K562 (cell line): ENCODE data around the gene ANKRD65. TPM values are rescaled to one million over a fixed set of nuclear protein-coding genes. Genes with fewer than 3 reads are reported as not detected.

Experiments used
- CEBPG ChIP-seq, 3 experiments: fragments of 200-800 bp in 1 of 3; sonication (Bioruptor generic) in 1 of 3; sonication (generic) in 1 of 3; formaldehyde crosslinking in 1 of 3; IDR thresholded peaks in 2 of 3; conservative IDR thresholded peaks in 1 of 3; 2 replicates each; pipeline versions ENCODE4 v1.6.1 to v1.8.0; 2016 to 2022; ENCODE audit warnings: missing compliant biosample characterization in 2 of 3, missing genetic modification characterization in 2 of 3, mild to moderate bottlenecking in 1 of 3, missing genetic modification reagents in 1 of 3
- COPS2 ChIP-seq: fragments of 450-650 bp; conservative IDR thresholded peaks from 2 replicates; pipeline ENCODE4 v1.6.1; 2016; ENCODE audit warnings: mild to moderate bottlenecking, moderate library complexity
- ESRRB ChIP-seq: fragments of 250-450 bp; sonication (Bioruptor Pico); IDR thresholded peaks from 2 replicates; pipeline ENCODE4 v1.5.0; 2020; ENCODE audit warnings: mild to moderate bottlenecking, moderate library complexity, borderline replicate concordance
- KLF13 ChIP-seq: fragments of 450-650 bp; IDR thresholded peaks from 2 replicates; pipeline ENCODE4 v1.6.1; 2016; ENCODE audit warnings: missing genetic modification characterization, low read depth, mild to moderate bottlenecking, missing compliant biosample characterization, moderate library complexity, borderline replicate concordance
- MED1 ChIP-seq: sonication (generic); formaldehyde crosslinking; IDR thresholded peaks from 2 replicates; pipeline ENCODE4 v1.8.1; 2023; ENCODE audit warnings: missing genetic modification reagents, borderline replicate concordance
- NCOA2 ChIP-seq, 2 experiments: fragments of 450-650 bp; IDR thresholded peaks; 2 replicates each; pipeline ENCODE4 v1.6.1; 2018; ENCODE audit warnings: mild to moderate bottlenecking in 2 of 2, moderate library complexity in 1 of 2; ENCODE audit not compliant: partially characterized antibody in 2 of 2
- PHF20 ChIP-seq: fragments of 450-650 bp; IDR thresholded peaks from 2 replicates; pipeline ENCODE4 v1.6.1; 2018; ENCODE audit not compliant: partially characterized antibody
- PYGO2 ChIP-seq: fragments of 450-650 bp; IDR thresholded peaks from 2 replicates; pipeline ENCODE4 v1.6.1; 2016; ENCODE audit warnings: mild to moderate bottlenecking, missing genetic modification characterization, moderate library complexity, missing compliant biosample characterization
- SRSF3 ChIP-seq: fragments of 200-400 bp; formaldehyde crosslinking; IDR thresholded peaks from 2 replicates; pipeline ENCODE4 v1.6.1; 2016; ENCODE audit warnings: mild to moderate bottlenecking, low read length, moderate library complexity; ENCODE audit not compliant: insufficient read depth
- STAT6 ChIP-seq: sonication (generic); formaldehyde crosslinking; IDR thresholded peaks from 2 replicates; pipeline ENCODE4 v1.8.1; 2023; ENCODE audit warnings: mild to moderate bottlenecking, missing genetic modification reagents
- THRAP3 ChIP-seq: fragments of 450-650 bp; IDR thresholded peaks from 2 replicates; pipeline ENCODE4 v1.6.1; 2016; ENCODE audit warnings: mild to moderate bottlenecking, inconsistent platforms, borderline replicate concordance
- ZBTB9 ChIP-seq: fragments of 450-650 bp; formaldehyde crosslinking; IDR thresholded peaks from 2 replicates; pipeline ENCODE4 v1.4.0; 2020; ENCODE audit warnings: mild to moderate bottlenecking, moderate library complexity
- ZFP30 ChIP-seq: fragments of 250-450 bp; sonication (Bioruptor Pico); IDR thresholded peaks from 2 replicates; pipeline ENCODE4 v1.8.0; 2022; ENCODE audit warnings: moderate library complexity, mild to moderate bottlenecking, inconsistent platforms, borderline replicate concordance
- ZNF217 ChIP-seq: sonication (generic); formaldehyde crosslinking; IDR thresholded peaks from 2 replicates; pipeline ENCODE4 v1.8.0; 2022; ENCODE audit warnings: mild to moderate bottlenecking, missing genetic modification reagents
- ZNF347 ChIP-seq: fragments of 450-650 bp; formaldehyde crosslinking; IDR thresholded peaks from 2 replicates; pipeline ENCODE4 v1.4.0; 2020; ENCODE audit warnings: low read depth, mild to moderate bottlenecking, moderate library complexity
- ZNF583 ChIP-seq: fragments of 250-450 bp; sonication (Bioruptor Pico); IDR thresholded peaks from 2 replicates; pipeline ENCODE4 v1.4.0; 2020
- polyA plus RNA-seq, 8 experiments: library from polyadenylated mRNA; depleted of rRNA in 4 of 8; stranded (reverse) in 5 of 8; unstranded in 3 of 8; fragments of >200 nt; fragmentation: Nextera tagmentation in 2 of 8; fragmentation: Illumina TruSeq in 1 of 8; extraction: Ambion mirVana in 2 of 8; extraction: Trizol in 1 of 8; gene quantifications; 2 replicates each; pipeline versions ENCODE4 v1.2.1 to v1.2.3, GENCODE V29; 2011 to 2014; ENCODE audit warnings: inconsistent platforms in 1 of 8, missing spikeins in 1 of 8
- total RNA-seq, 7 experiments: library from RNA; depleted of rRNA in 6 of 7; stranded (reverse); fragments of >200 nt in 6 of 7; fragmentation: Illumina TruSeq in 2 of 7; extraction: Trizol in 2 of 7; gene quantifications; 2 replicates each; pipeline versions ENCODE4 v1.2.1 to v1.2.3, GENCODE V29; 2011 to 2021; ENCODE audit warnings: low replicate concordance in 1 of 7
- TF ChIP-seq, protein P1 (sequence below): fragments of 250-450 bp; sonication (Bioruptor Pico); IDR thresholded peaks from 2 replicates; pipeline ENCODE4 v1.4.0; 2020; ENCODE audit warnings: mild to moderate bottlenecking, moderate library complexity
- TF ChIP-seq, protein P2 (sequence below): fragments of 450-650 bp; IDR thresholded peaks from 2 replicates; pipeline ENCODE4 v1.6.1; 2016; ENCODE audit warnings: missing biosample characterization, missing genetic modification characterization

ANKRD65 gene
- total and polyA plus RNA-seq, 9 of the 15 experiments (the other 6 are each of a cell fraction or from before 2014, with no cell fraction given), result not detected

- no peak; the same call in 1 of the 2 replicates for TF ChIP-seq STAT6 (CRISPR knock-in tag)
- TF ChIP-seq KLF13 (tag), result peak; percentile 90
- no peak for TF ChIP-seq ZNF583 (CRISPR knock-in tag)
- TF ChIP-seq NCOA2 (IDR thresholded peaks at IDR 0.05; ENCODE audit: partially characterized antibody in 2 of 2), result no peak
- TF ChIP-seq ZNF347 (CRISPR knock-in tag), result no peak
- TF ChIP-seq THRAP3, result no peak
- no peak for TF ChIP-seq CEBPG (CRISPR knock-in tag; IDR thresholded peaks at IDR 0.05)
- no peak for TF ChIP-seq CEBPG (tag; conservative IDR thresholded peaks at IDR 0.05 in 1 of 2, IDR thresholded peaks at IDR 0.05 in 1 of 2)
- no peak for TF ChIP-seq ZFP30
- TF ChIP-seq, protein P1, sequence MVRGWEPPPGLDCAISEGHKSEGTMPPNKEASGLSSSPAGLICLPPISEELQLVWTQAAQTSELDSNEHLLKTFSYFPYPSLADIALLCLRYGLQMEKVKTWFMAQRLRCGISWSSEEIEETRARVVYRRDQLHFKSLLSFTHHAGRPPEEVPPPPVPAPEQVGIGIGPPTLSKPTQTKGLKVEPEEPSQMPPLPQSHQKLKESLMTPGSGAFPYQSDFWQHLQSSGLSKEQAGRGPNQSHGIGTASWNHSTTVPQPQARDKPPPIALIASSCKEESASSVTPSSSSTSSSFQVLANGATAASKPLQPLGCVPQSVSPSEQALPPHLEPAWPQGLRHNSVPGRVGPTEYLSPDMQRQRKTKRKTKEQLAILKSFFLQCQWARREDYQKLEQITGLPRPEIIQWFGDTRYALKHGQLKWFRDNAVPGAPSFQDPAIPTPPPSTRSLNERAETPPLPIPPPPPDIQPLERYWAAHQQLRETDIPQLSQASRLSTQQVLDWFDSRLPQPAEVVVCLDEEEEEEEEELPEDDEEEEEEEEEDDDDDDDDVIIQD, result no peak
- TF ChIP-seq PYGO2 (tag), result no peak
- TF ChIP-seq COPS2, result no peak
- no peak for TF ChIP-seq ZBTB9 (CRISPR knock-in tag)
- TF ChIP-seq, protein P2, sequence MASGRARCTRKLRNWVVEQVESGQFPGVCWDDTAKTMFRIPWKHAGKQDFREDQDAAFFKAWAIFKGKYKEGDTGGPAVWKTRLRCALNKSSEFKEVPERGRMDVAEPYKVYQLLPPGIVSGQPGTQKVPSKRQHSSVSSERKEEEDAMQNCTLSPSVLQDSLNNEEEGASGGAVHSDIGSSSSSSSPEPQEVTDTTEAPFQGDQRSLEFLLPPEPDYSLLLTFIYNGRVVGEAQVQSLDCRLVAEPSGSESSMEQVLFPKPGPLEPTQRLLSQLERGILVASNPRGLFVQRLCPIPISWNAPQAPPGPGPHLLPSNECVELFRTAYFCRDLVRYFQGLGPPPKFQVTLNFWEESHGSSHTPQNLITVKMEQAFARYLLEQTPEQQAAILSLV (tag), result no peak
- TF ChIP-seq PHF20, result no peak
- TF ChIP-seq SRSF3, result no peak
- TF ChIP-seq MED1, result no peak
- no peak for TF ChIP-seq ZNF217
- TF ChIP-seq ESRRB (CRISPR knock-in tag), result no peak
Observed at GRCh38 chr1:1435106-1435903, 14.2 kb upstream of the ANKRD65 start, which contains the start of gene VWA1 (continued).
